GM23248 (cell line): ENCODE measurements around the gene EMILIN1. TPM values are rescaled to one million over a fixed set of nuclear protein-coding genes. Genes with fewer than 3 reads are reported as not detected.

Experiments used
- DNase-seq: peaks from one replicate; pipeline ENCODE4 v3.0.0-alpha.2; 2015
- H2AFZ ChIP-seq: fragments of 200-600 bp; sonication (generic); 2 replicates; pipeline ENCODE4 v1.6.1; 2016; ENCODE audit warnings: antibody characterized with exemption
- H3F3A ChIP-seq: fragments of 200-600 bp; sonication (generic); 2 replicates; pipeline ENCODE4 v1.6.1; 2016; ENCODE audit warnings: mild to moderate bottlenecking, antibody characterized with exemption, mixed run types; ENCODE audit not compliant: insufficient read depth
- H3K27ac ChIP-seq: fragments of 200-600 bp; sonication (generic); 2 replicates; pipeline ENCODE4 v1.5.1; 2016; ENCODE audit warnings: mild to moderate bottlenecking
- H3K27me3 ChIP-seq: fragments of 200-600 bp; sonication (generic); replicated peaks from 2 replicates; pipeline ENCODE4 v1.6.1; 2016; ENCODE audit warnings: mild to moderate bottlenecking; ENCODE audit not compliant: insufficient read depth
- H3K36me3 ChIP-seq: fragments of 200-600 bp; sonication (generic); 2 replicates; pipeline ENCODE4 v1.6.1; 2016; ENCODE audit warnings: low read depth, mild to moderate bottlenecking
- H3K4me1 ChIP-seq: fragments of 200-600 bp; sonication (generic); 2 replicates; pipeline ENCODE4 v1.6.1; 2016; ENCODE audit warnings: mild to moderate bottlenecking; ENCODE audit not compliant: insufficient read depth
- H3K4me2 ChIP-seq: fragments of 200-600 bp; sonication (generic); one replicate; pipeline ENCODE4 v1.6.1; 2016; ENCODE audit warnings: mild to moderate bottlenecking; ENCODE audit not compliant: unreplicated experiment
- H3K4me3 ChIP-seq: fragments of 200-600 bp; sonication (generic); 2 replicates; pipeline ENCODE4 v1.5.1; 2016; ENCODE audit warnings: mild to moderate bottlenecking
- H3K79me2 ChIP-seq: fragments of 200-600 bp; sonication (generic); 2 replicates; pipeline ENCODE4 v1.6.1; 2016; ENCODE audit warnings: mild to moderate bottlenecking; ENCODE audit not compliant: insufficient read depth
- H3K9ac ChIP-seq: fragments of 200-600 bp; sonication (generic); 2 replicates; pipeline ENCODE4 v1.6.1; 2016; ENCODE audit warnings: mild to moderate bottlenecking
- H3K9me2 ChIP-seq: fragments of 200-600 bp; sonication (generic); 2 replicates; pipeline ENCODE4 v1.6.1; 2016; ENCODE audit warnings: mixed run types, mild to moderate bottlenecking, moderate library complexity; ENCODE audit not compliant: insufficient read depth
- H3K9me3 ChIP-seq: fragments of 200-600 bp; sonication (generic); one replicate; pipeline ENCODE4 v1.6.1; 2017; ENCODE audit warnings: low read depth
- H4K20me1 ChIP-seq: fragments of 200-600 bp; sonication (generic); 2 replicates; pipeline ENCODE4 v1.6.0; 2016; ENCODE audit not compliant: insufficient read depth
- EZH2 ChIP-seq: fragments of 200-600 bp; sonication (generic); IDR thresholded peaks from 2 replicates; pipeline ENCODE4 v1.6.1; 2018; ENCODE audit warnings: antibody characterized with exemption, mild to moderate bottlenecking; ENCODE audit not compliant: insufficient read depth, poor library complexity, severe bottlenecking
- EZH2phosphoT487 ChIP-seq: fragments of 200-600 bp; sonication (generic); IDR thresholded peaks from 2 replicates; pipeline ENCODE4 v1.6.1; 2018; ENCODE audit warnings: antibody characterized with exemption, moderate library complexity, mild to moderate bottlenecking, low read depth; ENCODE audit not compliant: insufficient read depth
- WGBS, 2 experiments: methylation state at CpG; one replicate each; pipeline ENCODE4 v1.1.6; 2015 to 2017; ENCODE audit warnings: low lambda C conversion rate in 2 of 2, low coverage in 1 of 2; ENCODE audit errors: missing lambda C conversion rate in 2 of 2; 5-methylcytosine and 5-hydroxymethylcytosine counted together
- in situ Hi-C: fragments of 300-500 bp; cut with MboI; formaldehyde crosslinking; loops from 2 replicates; pipeline ENCODE4 v1.15.0; 2020
- polyA plus RNA-seq: library from polyadenylated mRNA; unstranded; fragments of >200 nt; fragmentation: Nextera tagmentation; extraction: Ambion mirVana; gene quantifications from 2 replicates; pipeline ENCODE4 v1.2.1, GENCODE V29; 2016
- total RNA-seq: library from RNA; depleted of rRNA; stranded (reverse); fragments of >200 nt; shearing (Covaris generic); gene quantifications from 2 replicates; pipeline ENCODE4 v1.2.3, GENCODE V29; 2014

The EMILIN1 gene
- total and polyA plus RNA-seq, 2 experiments from 2014 or later: 61.5 to 219 TPM

DNA sequence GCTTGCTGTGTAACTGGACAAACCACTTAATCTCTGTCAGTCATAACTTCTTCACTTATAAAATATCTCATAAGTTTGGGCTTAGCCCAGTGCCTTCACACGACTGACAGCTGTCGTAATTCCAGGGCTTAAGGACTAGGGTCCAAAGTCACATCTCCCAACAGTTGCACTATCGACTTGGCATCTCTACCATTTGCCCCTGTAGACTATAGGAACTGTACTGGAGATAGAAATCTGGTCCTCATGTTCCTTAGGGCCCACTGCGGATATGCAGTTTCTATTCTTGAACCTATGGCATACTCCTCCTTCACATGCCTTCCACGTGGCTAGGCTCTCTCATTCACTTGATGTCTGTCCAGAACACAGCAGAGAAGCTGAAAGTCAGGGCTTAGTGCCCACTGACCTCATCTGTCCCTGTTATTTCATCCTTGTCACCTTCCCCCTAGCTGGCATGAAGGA, 47.9 kb downstream of the EMILIN1 start:
- H3K9me2 ChIP-seq: no peaks in the 10 kb centered on the region
- no peaks in the 10 kb centered on the region for H3K4me1 ChIP-seq
- no peak for DNase-seq
- no peaks in the 10 kb centered on the region for H3F3A ChIP-seq
- H3K9ac ChIP-seq: no peak overlapping the region
- no peaks in the 10 kb centered on the region for H3K79me2 ChIP-seq
- H4K20me1 ChIP-seq: no peaks in the 10 kb centered on the region
- WGBS, 2 experiments: 49 to 54% methylated on average over 5 of the region's 5 CpGs
- peaks cover 11% of the 10 kb centered on the region for H3K27me3 ChIP-seq
- in situ Hi-C loops: no loop called here
- no peak for TF ChIP-seq EZH2
- no peak for TF ChIP-seq EZH2phosphoT487
- no peak overlapping the region for H3K4me2 ChIP-seq
- no peaks in the 10 kb centered on the region for H3K9me3 ChIP-seq
- H3K27ac ChIP-seq: no peak overlapping the region
- no peaks in the 10 kb centered on the region for H3K36me3 ChIP-seq
- H3K4me3 ChIP-seq: no peak overlapping the region
- H2AFZ ChIP-seq: no peak overlapping the region

DNA sequence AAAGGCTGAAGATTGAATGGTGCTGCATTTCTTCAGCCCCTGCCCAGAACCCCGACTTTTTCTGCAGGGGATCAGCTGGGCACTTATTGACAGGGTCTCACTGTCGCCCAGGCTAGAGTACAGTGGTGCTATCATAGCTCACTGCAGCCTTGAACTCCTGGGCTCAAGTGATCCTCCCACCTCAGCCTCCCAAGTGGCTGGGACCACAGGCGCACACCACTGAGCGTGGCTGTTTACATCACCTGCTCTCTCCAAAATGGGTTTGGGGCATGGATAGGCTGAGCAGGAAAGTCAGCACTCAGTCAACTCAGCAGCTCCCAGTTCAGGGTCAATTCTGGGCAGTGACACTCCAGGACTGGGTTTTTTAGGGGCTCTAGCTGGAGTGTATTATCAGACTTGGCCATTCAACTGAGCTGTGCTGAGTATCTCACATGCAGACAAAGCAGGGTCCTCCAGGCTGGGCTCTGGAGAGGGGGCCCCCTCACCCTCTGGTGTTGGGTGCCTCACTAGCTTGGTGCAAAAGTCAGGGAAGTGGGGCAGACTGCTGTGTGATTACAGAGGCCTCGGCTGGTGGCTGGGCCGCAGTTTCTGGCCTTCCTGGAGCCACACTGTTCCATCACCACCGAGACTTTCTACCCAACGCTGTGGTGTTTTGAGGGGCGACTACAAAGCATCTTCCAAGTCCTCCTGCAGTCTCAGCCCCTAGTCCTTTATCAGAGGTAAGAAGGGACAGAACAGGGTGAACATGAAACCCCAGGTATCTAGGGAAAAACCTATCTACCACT, 49.7 kb downstream of the EMILIN1 start:
- WGBS, 2 experiments: 74 to 79% methylated on average over 9 of the region's 9 CpGs
- no peak overlapping the region for H3K9ac ChIP-seq
- no peak for DNase-seq
- in situ Hi-C loops: no loop called here
- H3K79me2 ChIP-seq: peaks cover 7% of the 10 kb centered on the region
- H3K27ac ChIP-seq: no peak overlapping the region
- no peaks in the 10 kb centered on the region for H3K9me2 ChIP-seq
- H3K9me3 ChIP-seq: no peaks in the 10 kb centered on the region
- peaks cover 5% of the 10 kb centered on the region; the same call in 1 of the 2 replicates for H3K4me1 ChIP-seq
- no peak overlapping the region for H3K4me2 ChIP-seq
- TF ChIP-seq EZH2phosphoT487 (no peak), EZH2 (no peak)
- H3F3A ChIP-seq: no peaks in the 10 kb centered on the region
- H4K20me1 ChIP-seq: no peaks in the 10 kb centered on the region
- no peaks in the 10 kb centered on the region for H3K27me3 ChIP-seq
- no peaks in the 10 kb centered on the region for H3K36me3 ChIP-seq
- H3K4me3 ChIP-seq: no peak overlapping the region
- H2AFZ ChIP-seq: no peak overlapping the region

DNA sequence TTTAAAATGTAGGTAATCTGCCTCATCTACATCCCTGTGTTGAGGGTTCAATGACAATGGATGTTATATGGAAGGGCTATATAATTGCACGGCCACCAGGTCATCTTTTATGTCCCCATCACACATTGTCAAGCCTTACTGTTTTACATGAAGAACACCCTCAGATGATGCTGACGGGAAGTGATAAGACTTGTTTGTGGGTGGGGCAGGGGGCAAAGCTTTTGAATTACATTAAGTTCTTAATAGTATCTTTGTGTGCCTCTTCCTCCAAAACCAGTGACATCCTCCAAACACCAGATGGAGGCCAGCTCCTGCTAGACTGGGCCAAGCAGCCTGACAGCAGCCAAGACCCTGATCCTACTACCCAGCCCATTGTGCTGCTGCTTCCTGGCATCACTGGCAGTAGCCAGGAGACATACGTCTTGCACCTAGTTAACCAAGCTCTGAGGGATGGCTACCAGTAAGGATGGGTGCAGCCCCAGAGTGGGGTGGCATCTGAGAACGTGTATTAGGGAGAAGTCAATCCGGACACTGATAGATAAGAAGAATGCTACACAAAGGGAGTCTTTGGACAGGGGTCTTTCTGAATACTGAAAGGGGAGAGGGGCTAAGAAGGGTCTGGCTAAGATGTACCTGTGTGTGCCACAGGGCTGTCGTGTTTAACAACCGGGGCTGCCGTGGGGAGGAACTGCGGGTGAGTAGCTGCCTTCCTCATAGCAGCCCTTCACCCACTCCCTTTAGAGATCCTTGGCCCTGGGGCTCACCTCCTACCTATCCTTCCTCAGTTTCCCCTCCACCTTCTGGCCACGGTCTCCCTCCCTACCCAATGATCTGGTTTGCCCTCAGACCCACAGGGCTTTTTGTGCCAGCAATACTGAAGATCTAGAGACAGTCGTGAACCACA, 50.5 kb downstream of the EMILIN1 start:
- no peak for DNase-seq
- H3K9ac ChIP-seq: no peak overlapping the region
- H3F3A ChIP-seq: no peaks in the 10 kb centered on the region
- H3K4me1 ChIP-seq: peaks cover 11% of the 10 kb centered on the region; the same call in 1 of the 2 replicates
- TF ChIP-seq EZH2 (no peak), EZH2phosphoT487 (no peak)
- no peaks in the 10 kb centered on the region for H3K36me3 ChIP-seq
- peaks cover 15% of the 10 kb centered on the region for H3K79me2 ChIP-seq
- no peak overlapping the region for H3K27ac ChIP-seq
- H4K20me1 ChIP-seq: no peaks in the 10 kb centered on the region
- no peaks in the 10 kb centered on the region for H3K9me3 ChIP-seq
- H3K4me2 ChIP-seq: no peak overlapping the region
- no peaks in the 10 kb centered on the region for H3K27me3 ChIP-seq
- no peak overlapping the region for H3K4me3 ChIP-seq
- in situ Hi-C loops: no loop called here
- H2AFZ ChIP-seq: no peak overlapping the region
- WGBS, 2 experiments: 82 to 83% methylated on average over 11 of the region's 11 CpGs
- H3K9me2 ChIP-seq: no peaks in the 10 kb centered on the region

DNA sequence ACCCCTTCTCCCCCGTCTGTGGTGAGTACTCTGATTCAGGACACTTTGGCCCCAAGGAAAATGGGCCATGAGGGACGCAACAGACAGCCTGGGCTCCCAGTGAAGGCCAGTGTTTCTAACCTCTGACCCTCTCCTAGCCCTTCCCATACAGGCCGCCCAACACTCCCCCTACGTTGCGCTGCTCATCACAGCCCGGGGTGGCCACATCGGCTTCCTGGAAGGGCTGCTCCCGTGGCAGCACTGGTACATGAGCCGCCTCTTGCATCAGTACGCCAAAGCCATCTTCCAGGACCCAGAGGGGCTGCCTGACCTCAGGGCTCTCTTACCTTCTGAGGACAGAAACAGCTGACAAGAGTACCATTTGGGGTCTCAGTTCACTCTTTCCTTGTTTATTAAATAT, 52.0 kb downstream of the EMILIN1 start:
- Histone ChIP-seq H3F3A (no peaks in the 10 kb centered on the region), H3K9me3 (no peaks in the 10 kb centered on the region), H2AFZ (no peak overlapping the region), H3K27ac (no peak overlapping the region), H3K79me2 (peaks cover 20% of the 10 kb centered on the region), H3K4me2 (no peak overlapping the region), H3K36me3 (no peaks in the 10 kb centered on the region), H3K4me3 (no peak overlapping the region), H3K4me1 (peaks cover 11% of the 10 kb centered on the region; the same call in 1 of the 2 replicates), H3K9ac (no peak overlapping the region), H3K27me3 (no peaks in the 10 kb centered on the region), H3K9me2 (no peaks in the 10 kb centered on the region), H4K20me1 (no peaks in the 10 kb centered on the region)
- in situ Hi-C loops: no loop called here
- WGBS, 2 experiments: 88 to 91% methylated on average over 10 of the region's 10 CpGs
- DNase-seq: no peak
- TF ChIP-seq EZH2 (no peak), EZH2phosphoT487 (no peak)
